Esophagus squamous epithelium (tissue), 5 donors: ENCODE measurements around the gene TSPAN32. TPM values are rescaled to one million over a fixed set of nuclear protein-coding genes. Genes with fewer than 3 reads are reported as not detected.
"Not testable (repeated sequence)": the region's sequence is repeated elsewhere in the genome, so short reads cannot be mapped to it uniquely, and the experiment has no call there.

Source experiments
- DNase-seq: peaks from one replicate; lab custom pipeline; 2025; lab: John Stamatoyannopoulos, UW
- H3K27ac ChIP-seq, 4 donors: fragments of 200-600 bp; sonication (generic); one replicate each; pipeline ENCODE4 v1.5.1; 2016 to 2019; ENCODE audit warnings: mild to moderate bottlenecking in 1 of 4
- H3K27me3 ChIP-seq, 4 donors: fragments of 200-600 bp; sonication (generic); 1 replicate in 3 of 4; 2 replicates in 1 of 4; pipeline versions ENCODE4 v1.5.1 to v1.6.0; 2017 to 2021; ENCODE audit warnings: antibody characterized with exemption in 1 of 4
- H3K36me3 ChIP-seq, 3 donors: fragments of 200-600 bp; sonication (generic); one replicate each; pipeline ENCODE4 v1.5.1; 2016 to 2019
- H3K4me1 ChIP-seq, 3 donors: fragments of 200-600 bp; sonication (generic); one replicate each; pipeline ENCODE4 v1.5.1; 2017 to 2019
- H3K4me3 ChIP-seq, 4 donors: fragments of 200-600 bp; sonication (generic); 1 replicate in 3 of 4; 2 replicates in 1 of 4; pipeline ENCODE4 v1.5.1; 2016 to 2019; ENCODE audit warnings: mild to moderate bottlenecking in 2 of 4, moderate library complexity in 1 of 4
- H3K9me3 ChIP-seq, 3 donors: fragments of 200-600 bp; sonication (generic); one replicate each; pipeline ENCODE4 v1.5.1; 2016 to 2019
- POLR2A ChIP-seq, 4 donors: fragments of 450-650 bp; IDR thresholded peaks; one replicate each; pipeline ENCODE4 v1.6.1; 2017; ENCODE audit warnings: antibody characterized with exemption in 4 of 4, mild to moderate bottlenecking in 4 of 4, moderate library complexity in 3 of 4
- WGBS, 2 donors: methylation state at CpG; one replicate each; pipeline ENCODE4 v1.1.5; 2018; 5-methylcytosine and 5-hydroxymethylcytosine counted together
- intact Hi-C: fragments of 100-400 bp; cut with DNase I; formaldehyde crosslinking; loops from one replicate; pipeline ENCODE4 v1.15.0; 2022
- total RNA-seq, 4 donors: library from RNA; depleted of rRNA; stranded (reverse); fragments of >200 nt; gene quantifications; one replicate each; pipeline ENCODE4 v1.1.0, GENCODE V29; 2016
- TF ChIP-seq, protein P1 (sequence below), 6 experiments: fragments of 450-650 bp in 4 of 6; fragments of 200-600 bp in 2 of 6; sonication (generic) in 2 of 6; IDR thresholded peaks; one replicate each; pipeline ENCODE4 v1.5.1; 2016 to 2019; ENCODE audit warnings: antibody characterized with exemption in 6 of 6, mild to moderate bottlenecking in 4 of 6, moderate library complexity in 4 of 6
- donor health status: DM: yes; HTN: yes; CAD: no.

TSPAN32 gene
- total RNA-seq, 4 donors from 2014 or later, result 2.5 TPM; not detected in 3

DNA sequence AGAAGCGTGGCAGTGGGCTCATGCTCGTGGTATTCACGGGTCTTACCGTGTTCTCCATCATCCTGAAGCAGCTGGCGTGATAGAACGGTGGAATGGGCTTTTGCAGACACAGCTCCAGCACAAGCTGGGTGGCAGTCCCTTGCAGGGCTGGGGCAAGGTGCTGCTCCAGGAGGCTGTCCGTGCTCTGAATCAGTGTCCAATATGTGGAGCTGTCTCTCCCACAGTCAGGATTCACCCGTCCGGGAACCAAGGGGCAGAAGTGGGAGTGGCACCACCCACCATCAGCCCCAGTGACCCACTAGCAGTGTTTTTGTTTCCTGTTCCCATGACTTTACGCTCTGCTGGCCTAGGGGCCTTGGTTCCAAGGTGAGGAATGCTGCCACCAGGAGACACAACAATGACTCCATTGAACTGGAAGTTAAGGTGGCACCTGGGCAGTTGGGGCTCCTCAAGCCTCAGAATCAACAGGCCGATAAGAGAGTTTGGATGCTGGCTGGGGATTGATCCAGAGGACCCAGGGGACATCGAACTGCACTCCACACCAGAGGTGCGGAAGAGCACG is 58.3 kb downstream of the TSPAN32 start:
- H3K4me1 ChIP-seq, result no peaks in the 10 kb centered on the region
- H3K9me3 ChIP-seq, result no peaks in the 10 kb centered on the region
- intact Hi-C loops, result no loop called here
- no peak overlapping the region for H3K27ac ChIP-seq
- H3K4me3 ChIP-seq, result no peak overlapping the region
- H3K36me3 ChIP-seq, result no peaks in the 10 kb centered on the region
- 80 to 81% methylated on average over 3 to 8 of the region's 14 CpGs for WGBS, 2 donors
- no peak for TF ChIP-seq POLR2A (IDR thresholded peaks at IDR 0.05)
- TF ChIP-seq, protein P1, sequence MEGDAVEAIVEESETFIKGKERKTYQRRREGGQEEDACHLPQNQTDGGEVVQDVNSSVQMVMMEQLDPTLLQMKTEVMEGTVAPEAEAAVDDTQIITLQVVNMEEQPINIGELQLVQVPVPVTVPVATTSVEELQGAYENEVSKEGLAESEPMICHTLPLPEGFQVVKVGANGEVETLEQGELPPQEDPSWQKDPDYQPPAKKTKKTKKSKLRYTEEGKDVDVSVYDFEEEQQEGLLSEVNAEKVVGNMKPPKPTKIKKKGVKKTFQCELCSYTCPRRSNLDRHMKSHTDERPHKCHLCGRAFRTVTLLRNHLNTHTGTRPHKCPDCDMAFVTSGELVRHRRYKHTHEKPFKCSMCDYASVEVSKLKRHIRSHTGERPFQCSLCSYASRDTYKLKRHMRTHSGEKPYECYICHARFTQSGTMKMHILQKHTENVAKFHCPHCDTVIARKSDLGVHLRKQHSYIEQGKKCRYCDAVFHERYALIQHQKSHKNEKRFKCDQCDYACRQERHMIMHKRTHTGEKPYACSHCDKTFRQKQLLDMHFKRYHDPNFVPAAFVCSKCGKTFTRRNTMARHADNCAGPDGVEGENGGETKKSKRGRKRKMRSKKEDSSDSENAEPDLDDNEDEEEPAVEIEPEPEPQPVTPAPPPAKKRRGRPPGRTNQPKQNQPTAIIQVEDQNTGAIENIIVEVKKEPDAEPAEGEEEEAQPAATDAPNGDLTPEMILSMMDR (IDR thresholded peaks at IDR 0.05), result no peak
- no peak for DNase-seq
- H3K27me3 ChIP-seq, result peaks cover 0 to 15% (median 0%) of the 10 kb centered on the region in 4 donors

DNA sequence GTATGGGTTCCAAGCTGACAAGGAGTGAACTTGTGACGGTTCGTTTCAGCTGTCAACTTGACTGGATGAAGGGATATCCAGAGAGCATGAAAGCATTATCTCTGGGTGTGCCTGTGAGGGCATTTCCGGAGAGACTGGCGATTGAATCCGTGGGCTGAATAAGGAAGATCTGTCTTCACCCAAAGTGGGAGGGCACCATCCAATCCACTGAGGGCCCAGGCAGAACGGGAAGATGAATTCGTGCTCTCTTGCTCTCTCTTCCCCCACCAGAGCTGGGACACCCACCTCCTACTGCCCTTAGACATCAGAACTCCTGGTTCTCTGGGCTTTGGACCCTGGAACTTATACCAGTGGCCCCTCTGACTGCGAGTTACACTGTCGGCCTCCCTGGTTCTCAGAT is 59.8 kb downstream of the TSPAN32 start:
- Histone ChIP-seq H3K9me3 (no peaks in the 10 kb centered on the region), H3K36me3 (no peaks in the 10 kb centered on the region), H3K4me1 (peaks cover 0 to 11% (median 0%) of the 10 kb centered on the region in 3 donors), H3K27me3 (peaks cover 0 to 29% (median 0%) of the 10 kb centered on the region in 4 donors), H3K27ac (no peak overlapping the region), H3K4me3 (no peak overlapping the region)
- DNase-seq, result no peak
- 68 to 92% methylated on average over 5 to 9 of the region's 9 CpGs for WGBS, 2 donors
- intact Hi-C loops, result no loop called here
- TF ChIP-seq, protein P1 (IDR thresholded peaks at IDR 0.05), result no peak

DNA sequence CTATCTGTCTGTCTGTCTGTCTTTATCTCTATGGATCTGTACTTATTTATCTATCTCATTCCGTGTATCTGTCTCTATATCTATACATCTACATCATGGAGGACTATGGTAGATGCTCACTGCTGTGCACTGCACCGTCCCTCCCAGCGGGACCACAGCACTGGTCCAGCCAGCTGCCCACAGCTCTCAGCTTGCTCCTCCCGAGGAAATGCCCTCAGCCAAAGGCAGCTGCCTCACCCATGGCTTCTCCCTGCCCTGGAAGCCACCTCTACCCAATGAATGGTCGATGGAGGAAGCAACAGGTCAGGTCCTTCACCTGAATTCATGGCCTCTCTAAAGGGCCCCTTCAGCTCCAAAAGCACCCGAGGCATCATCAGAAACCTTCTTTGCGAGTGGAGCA is 60.6 kb downstream of the TSPAN32 start:
- peaks cover 0 to 37% (median 0%) of the 10 kb centered on the region in 4 donors for H3K27me3 ChIP-seq
- peaks cover 0 to 20% (median 0%) of the 10 kb centered on the region in 3 donors for H3K4me1 ChIP-seq
- intact Hi-C loops, result no loop called here
- no peak for DNase-seq
- H3K4me3 ChIP-seq, result no peak overlapping the region
- no peak for TF ChIP-seq POLR2A (IDR thresholded peaks at IDR 0.05)
- TF ChIP-seq, protein P1 (IDR thresholded peaks at IDR 0.05), result no peak
- WGBS, 2 donors, result 91 to 93% methylated on average over 5 to 6 of the region's 7 CpGs
- no peaks in the 10 kb centered on the region for H3K36me3 ChIP-seq
- H3K27ac ChIP-seq, result no peak overlapping the region
- no peaks in the 10 kb centered on the region for H3K9me3 ChIP-seq

DNA sequence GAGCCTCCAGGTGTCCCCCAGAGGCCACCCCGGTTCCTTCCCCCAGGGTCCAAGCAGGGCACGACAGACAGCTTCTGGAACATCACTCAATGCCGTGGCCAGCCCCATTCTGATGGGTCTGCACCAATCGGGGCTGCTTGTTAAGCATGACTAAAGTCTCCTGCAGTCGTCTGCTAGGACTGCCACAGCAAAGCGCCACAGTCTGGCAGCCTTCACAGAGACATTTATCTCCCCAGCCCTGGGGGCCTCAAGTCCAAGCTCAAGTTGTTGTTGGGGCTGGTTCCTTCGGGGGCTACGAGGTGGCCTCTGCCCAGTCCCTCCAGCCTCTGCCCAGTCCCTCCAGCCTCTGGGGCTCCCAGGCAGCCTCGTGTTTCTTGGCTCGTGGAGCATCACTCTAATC is 61.3 kb downstream of the TSPAN32 start:
- Histone ChIP-seq H3K36me3 (no peaks in the 10 kb centered on the region), H3K4me3 (no peak overlapping the region), H3K27me3 (peaks cover 0 to 41% (median 0%) of the 10 kb centered on the region in 4 donors), H3K9me3 (no peaks in the 10 kb centered on the region), H3K27ac (no peak overlapping the region), H3K4me1 (peaks cover 0 to 27% (median 4%) of the 10 kb centered on the region in 3 donors)
- no peak for DNase-seq
- no peak for TF ChIP-seq POLR2A (IDR thresholded peaks at IDR 0.05)
- TF ChIP-seq, protein P1 (IDR thresholded peaks at IDR 0.05), result no peak
- intact Hi-C loops, result no loop called here
- 81 to 90% methylated on average over 8 to 10 of the region's 10 CpGs for WGBS, 2 donors

DNA sequence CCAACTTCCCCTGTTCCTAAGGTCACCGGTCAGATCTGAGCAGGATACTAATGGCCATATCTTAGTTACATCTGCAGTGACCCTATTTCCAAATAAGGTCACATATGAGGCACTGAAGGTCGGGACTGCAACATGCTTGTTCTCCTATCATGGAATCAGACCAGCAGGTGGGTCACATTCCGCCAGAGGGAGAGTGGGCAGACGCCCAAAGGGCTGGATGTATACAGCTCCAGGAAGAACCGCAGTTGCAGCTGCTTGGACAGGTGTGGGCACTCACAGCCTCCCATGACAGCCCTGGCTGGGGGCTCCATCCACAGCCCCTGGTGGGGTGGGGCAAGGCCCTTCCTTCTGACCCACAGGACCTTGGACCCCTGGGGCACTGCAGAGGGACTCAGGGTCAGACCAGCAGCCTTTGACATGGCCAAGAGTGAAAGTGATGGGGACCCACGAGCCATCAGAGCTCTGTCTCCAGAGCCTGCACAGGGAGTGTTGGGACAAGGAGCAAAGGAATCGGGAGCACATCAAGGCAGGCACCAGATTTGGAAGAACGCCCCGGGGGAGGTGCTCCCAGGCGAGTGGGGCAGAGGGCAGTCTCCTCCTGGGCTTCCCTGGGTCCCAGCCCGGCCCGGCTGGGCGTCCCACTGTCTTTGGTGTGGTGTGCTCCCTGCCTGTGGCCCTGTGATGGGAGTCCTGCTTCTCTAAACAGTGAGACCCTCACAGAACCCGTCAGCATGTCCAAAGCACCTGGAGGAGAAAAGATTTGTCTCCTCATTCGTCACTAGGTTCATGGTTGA is 62.0 kb downstream of the TSPAN32 start:
- intact Hi-C loops, result no loop called here
- no peak for DNase-seq

DNA sequence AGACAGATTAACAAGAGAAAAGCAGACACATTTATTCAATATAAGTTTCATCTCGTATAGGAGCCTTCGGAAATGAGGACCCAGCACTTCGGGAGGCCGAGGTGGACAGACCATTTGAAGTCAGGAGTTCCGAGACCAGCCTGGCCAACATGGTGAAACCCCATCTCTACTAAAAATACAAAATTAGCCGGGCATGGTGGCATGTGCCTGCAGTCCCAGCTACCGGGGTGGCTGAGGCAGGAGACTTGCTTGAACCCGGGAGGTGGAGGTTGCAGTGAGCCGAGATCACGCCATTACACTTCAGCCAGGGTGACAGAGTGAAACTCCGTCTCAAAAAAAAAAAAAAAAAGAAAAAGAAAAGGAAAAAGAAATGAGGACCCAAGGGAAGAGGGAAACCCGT is 62.6 kb downstream of the TSPAN32 start:
- H3K36me3 ChIP-seq, H3K4me3 ChIP-seq, DNase-seq, H3K27ac ChIP-seq, H3K9me3 ChIP-seq, intact Hi-C loops: not testable (repeated sequence)
- WGBS, 2 donors, result 88% methylated on average over 8 to 9 of the region's 12 CpGs
- peaks cover 0 to 31% (median 7%) of the 10 kb centered on the region in 3 donors for H3K4me1 ChIP-seq
- peaks cover 0 to 41% (median 0%) of the 10 kb centered on the region in 4 donors for H3K27me3 ChIP-seq

More for the DNA sequence above, 62.0 kb downstream of the TSPAN32 start:
- 79 to 86% methylated on average over 5 to 6 of the region's 15 CpGs for WGBS, 2 donors
- Histone ChIP-seq H3K4me3 (no peak overlapping the region), H3K4me1 (peaks cover 0 to 31% (median 7%) of the 10 kb centered on the region in 3 donors), H3K9me3 (no peaks in the 10 kb centered on the region), H3K27ac (no peak overlapping the region), H3K27me3 (peaks cover 0 to 41% (median 0%) of the 10 kb centered on the region in 4 donors), H3K36me3 (no peaks in the 10 kb centered on the region)
- TF ChIP-seq, protein P1 (IDR thresholded peaks at IDR 0.05), result no peak
- no peak for TF ChIP-seq POLR2A (IDR thresholded peaks at IDR 0.05)
